Stimulated activated CD8-positive, alpha-beta memory T cell treated with anti-CD3 and anti-CD28 coated beads, Interleukin-2, amount 100 ng/mL, for 48 hours (primary cell): ENCODE measurements around the gene GGTLC2.
A peak's percentile ranks its signal among the peaks of the same experiment; 100 is the strongest.

ENCODE experiments used
- DNase-seq, 2 donors: peaks; one replicate each; pipeline ENCODE4 v3.0.0-alpha.2; 2020; ENCODE audit warnings: low read depth in 2 of 2

Gene GGTLC2

DNA sequence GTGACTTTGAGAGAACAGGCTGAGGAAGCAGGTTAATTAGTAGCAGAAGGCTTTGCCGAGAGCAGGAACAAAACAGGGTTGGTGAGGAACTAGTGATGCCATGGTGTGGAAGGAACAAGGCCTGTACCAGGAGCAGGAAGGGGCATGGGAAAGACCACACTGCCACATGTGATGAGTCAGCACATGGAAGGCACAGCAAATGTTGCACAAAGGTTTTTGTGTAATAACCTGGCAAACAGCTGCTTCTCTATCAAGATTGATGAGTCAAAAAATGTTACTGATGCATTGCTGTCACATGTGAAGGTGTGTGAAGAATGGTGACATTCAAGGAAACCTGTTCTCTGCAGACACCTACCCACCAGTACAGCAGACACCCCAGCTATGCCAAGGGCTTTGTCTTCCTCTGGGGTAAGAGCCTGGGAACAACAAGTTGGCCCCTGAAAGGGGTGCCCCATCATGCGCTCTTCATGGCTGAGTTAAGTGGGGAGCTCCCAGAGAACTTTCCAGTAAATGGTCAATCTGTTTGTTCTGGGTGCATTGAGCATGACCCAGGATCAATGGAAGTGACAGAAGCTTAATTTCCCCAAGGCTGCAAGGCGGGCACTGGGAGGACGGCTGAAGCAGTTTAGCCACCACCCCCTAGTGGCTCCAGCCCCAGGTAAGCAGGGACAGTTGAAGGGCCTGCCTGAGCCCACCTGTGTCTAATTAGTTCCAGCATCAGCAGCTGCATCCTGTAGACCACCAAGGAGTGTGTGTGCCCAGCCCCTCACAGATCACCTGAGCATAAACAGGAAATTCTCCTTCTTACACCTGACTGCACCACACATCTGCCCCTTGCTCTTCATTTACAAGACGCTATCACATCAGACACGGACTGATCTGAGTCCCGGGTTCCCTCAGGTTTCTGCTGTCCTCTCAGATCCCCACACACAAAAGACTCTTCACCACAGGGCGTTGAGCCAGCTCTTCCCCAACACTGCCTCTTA, 47.6 kb downstream of the GGTLC2 start:
- DNase-seq: no peak

DNA sequence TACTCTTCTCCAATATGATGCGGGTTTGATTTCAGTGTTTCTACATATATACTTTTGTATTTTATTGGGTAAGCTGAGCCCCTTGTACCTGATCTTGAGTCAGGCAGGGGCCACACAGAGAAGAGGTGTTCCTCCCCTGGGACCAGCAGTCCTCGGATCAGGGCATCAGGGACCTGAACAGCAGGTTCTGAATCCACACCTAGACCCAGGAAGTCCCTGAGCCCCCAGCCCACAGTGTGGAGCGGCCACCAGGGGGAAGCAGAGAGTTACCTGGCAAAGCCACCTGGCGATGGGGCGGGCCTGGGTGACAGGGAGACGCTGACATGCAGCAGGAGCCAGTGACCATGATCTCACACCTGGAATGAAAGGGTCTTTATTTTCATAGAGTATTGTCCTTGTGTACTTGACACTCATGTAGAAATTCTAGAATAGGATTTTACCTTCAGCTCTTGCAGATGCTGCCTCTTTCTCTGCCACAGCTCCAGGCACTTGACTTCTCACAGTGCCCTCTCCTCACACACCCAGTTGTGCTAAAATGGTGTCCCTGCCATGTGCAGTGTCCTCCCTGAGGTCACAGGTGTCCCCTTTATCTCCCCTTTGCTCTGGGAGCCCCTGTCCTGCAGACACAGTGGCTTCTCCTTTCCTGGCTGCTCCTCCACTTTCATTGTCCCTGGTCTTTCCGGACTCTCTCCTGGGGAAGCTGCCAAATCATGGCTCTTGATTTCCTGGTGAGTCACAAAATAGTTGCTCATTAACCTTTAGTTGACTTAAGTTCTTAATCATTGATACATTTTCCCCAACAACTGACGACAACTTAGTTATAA, 48.5 kb downstream of the GGTLC2 start:
- peak; percentile 35 to 50 for DNase-seq

DNA sequence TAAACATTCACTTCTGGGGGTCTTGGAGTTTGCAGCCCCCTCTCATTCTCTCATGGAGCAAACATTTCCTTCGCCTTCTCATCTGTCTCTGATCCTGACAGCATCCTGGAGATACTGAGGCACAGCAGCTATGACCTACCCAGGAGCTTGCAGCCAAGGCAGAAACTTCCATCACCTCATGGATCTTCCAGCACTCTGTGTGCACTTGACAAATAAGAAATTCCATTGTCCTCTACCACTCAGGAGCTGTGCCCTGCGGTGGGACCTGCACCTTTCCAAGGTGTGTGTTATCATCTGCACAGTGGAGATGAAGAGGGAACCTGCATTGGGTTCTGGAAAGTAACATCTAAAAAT, 49.1 kb downstream of the GGTLC2 start:
- no peak for DNase-seq

DNA sequence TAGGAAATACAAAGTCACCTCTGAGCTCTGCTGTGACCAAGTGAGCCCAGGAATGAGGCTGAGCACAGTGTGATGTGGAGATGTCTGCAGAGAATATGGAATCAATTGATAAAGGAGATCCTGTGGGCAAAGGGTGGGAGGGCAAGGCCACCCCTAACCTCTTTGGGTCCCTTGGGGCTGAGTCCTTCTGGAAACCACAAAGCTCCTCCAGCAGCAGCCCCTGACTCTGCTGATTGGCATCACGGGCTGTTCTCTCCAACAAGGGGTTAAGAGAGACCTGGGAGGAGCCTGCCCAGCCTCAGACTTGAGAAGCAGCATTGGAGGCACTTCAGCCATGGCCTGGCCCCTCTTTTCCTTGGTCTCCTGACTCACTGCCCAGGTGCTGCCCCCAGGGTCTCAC, 49.7 kb downstream of the GGTLC2 start:
- no peak for DNase-seq

DNA sequence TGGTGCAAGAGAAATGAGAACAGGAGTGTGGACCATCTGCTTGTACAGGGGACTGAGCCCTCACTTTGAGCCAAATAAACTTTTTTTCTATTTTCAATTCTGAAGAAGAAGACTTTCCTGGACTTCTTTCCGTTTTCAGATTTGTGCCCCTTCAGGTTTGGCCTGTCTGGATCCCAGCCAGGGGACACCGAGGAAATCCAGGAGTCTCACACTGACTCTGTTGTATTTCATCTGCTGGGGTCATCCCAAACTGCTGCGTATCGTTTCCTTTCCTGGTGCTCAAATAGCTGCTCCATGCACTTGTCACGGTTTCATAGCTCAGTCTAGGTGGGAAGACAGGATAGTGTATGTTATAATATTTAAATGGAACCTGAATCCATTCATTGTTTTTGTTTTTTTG, 51.7 kb downstream of the GGTLC2 start:
- DNase-seq: no peak
